ENCODE measurements around the gene GPR137. TPM values are rescaled to one million over a fixed set of nuclear protein-coding genes. Genes with fewer than 3 reads are reported as not detected.

Gene GPR137
- total and polyA plus RNA-seq, 4 donors: 7.1 to 100 (median 56.2) TPM

Small RNA genes within 50 kb of the gene (small RNA-seq; reads per million reads assigned to genes)
- not detected for gene RF00019 (ENCODE audit: low replicate concordance)

Other genes starting within 250 kb of the GPR137 start
- 1 to 10 TPM; 6.7 to 7.0 TPM for gene FLRT1, start 249.9 kb upstream of the GPR137 start, total RNA-seq
- gene FLRT1, start 249.9 kb upstream of the GPR137 start, polyA plus RNA-seq (ENCODE audit: insufficient read length in 2 of 2): 10 to 100 TPM; 16.5 to 21.0 TPM
- gene MACROD1, start 119.7 kb upstream of the GPR137 start, total RNA-seq: 10 to 100 TPM; 10.6 to 18.9 TPM
- gene MACROD1, start 119.7 kb upstream of the GPR137 start, polyA plus RNA-seq (ENCODE audit: insufficient read length in 2 of 2): 10 to 100 TPM; 28.8 to 31.6 TPM
- 100 to 1,000 TPM in 1 of 2 donors, 10 to 100 TPM in 1; 99.0 to 119 TPM for gene STIP1, start 99.7 kb upstream of the GPR137 start, total RNA-seq
- gene STIP1, start 99.7 kb upstream of the GPR137 start, polyA plus RNA-seq (ENCODE audit: insufficient read length in 2 of 2): 100 to 1,000 TPM; 170 to 184 TPM
- gene FERMT3, start 79.1 kb upstream of the GPR137 start, total RNA-seq: 1 to 10 TPM; 5.1 to 5.7 TPM
- 1 to 10 TPM; 6.0 to 8.2 TPM for gene FERMT3, start 79.1 kb upstream of the GPR137 start, polyA plus RNA-seq (ENCODE audit: insufficient read length in 2 of 2)
- 10 to 100 TPM; 10.0 to 45.6 TPM for gene TRPT1, start 59.7 kb upstream of the GPR137 start, total RNA-seq
- 10 to 100 TPM; 38.8 to 44.6 TPM for gene TRPT1, start 59.7 kb upstream of the GPR137 start, polyA plus RNA-seq (ENCODE audit: insufficient read length in 2 of 2)
- gene NUDT22, start 59.6 kb upstream of the GPR137 start, total RNA-seq: 10 to 100 TPM; 20.3 to 41.3 TPM
- 10 to 100 TPM; 30.6 to 35.1 TPM for gene NUDT22, start 59.6 kb upstream of the GPR137 start, polyA plus RNA-seq (ENCODE audit: insufficient read length in 2 of 2)
- gene DNAJC4, start 55.3 kb upstream of the GPR137 start, total RNA-seq: 10 to 100 TPM; 14.7 to 18.5 TPM
- 10 to 100 TPM; 71.3 to 77.4 TPM for gene DNAJC4, start 55.3 kb upstream of the GPR137 start, polyA plus RNA-seq (ENCODE audit: insufficient read length in 2 of 2)
- 10 to 100 TPM; 46.8 to 94.2 TPM for gene VEGFB, start 51.3 kb upstream of the GPR137 start, total RNA-seq
- gene VEGFB, start 51.3 kb upstream of the GPR137 start, polyA plus RNA-seq (ENCODE audit: insufficient read length in 2 of 2): 100 to 1,000 TPM; 252 to 255 TPM
- 10 to 100 TPM; 43.6 to 94.7 TPM for gene FKBP2, start 44.8 kb upstream of the GPR137 start, total RNA-seq
- gene FKBP2, start 44.8 kb upstream of the GPR137 start, polyA plus RNA-seq (ENCODE audit: insufficient read length in 2 of 2): 100 to 1,000 TPM; 109 to 120 TPM
- gene PPP1R14B, start 38.9 kb upstream of the GPR137 start, total RNA-seq: 100 to 1,000 TPM in 1 of 2 donors, 10 to 100 TPM in 1; 22.5 to 127 TPM
- 100 to 1,000 TPM; 117 to 127 TPM for gene PPP1R14B, start 38.9 kb upstream of the GPR137 start, polyA plus RNA-seq (ENCODE audit: insufficient read length in 2 of 2)
- gene PLCB3, start 34.3 kb upstream of the GPR137 start, total RNA-seq: 10 to 100 TPM; 12.7 to 16.9 TPM
- gene PLCB3, start 34.3 kb upstream of the GPR137 start, polyA plus RNA-seq (ENCODE audit: insufficient read length in 2 of 2): 10 to 100 TPM; 14.0 to 15.0 TPM
- 100 to 1,000 TPM in 1 of 2 donors, 10 to 100 TPM in 1; 41.5 to 123 TPM for gene BAD, start 1.2 kb upstream of the GPR137 start, total RNA-seq
- gene BAD, start 1.2 kb upstream of the GPR137 start, polyA plus RNA-seq (ENCODE audit: insufficient read length in 2 of 2): 100 to 1,000 TPM in 1 of 2 donors, 10 to 100 TPM in 1; 97.7 to 104 TPM
- 1 to 10 TPM; 1.0 to 3.2 TPM for gene KCNK4, start 5.5 kb downstream of the GPR137 start, total RNA-seq
- gene KCNK4, start 5.5 kb downstream of the GPR137 start, polyA plus RNA-seq (ENCODE audit: insufficient read length in 2 of 2): 1 to 10 TPM; 6.5 to 7.8 TPM
- under 1 TPM; 0.50 to 0.69 TPM for gene CATSPERZ, start 14.5 kb downstream of the GPR137 start, total RNA-seq
- 1 to 10 TPM; 1.4 to 1.6 TPM for gene CATSPERZ, start 14.5 kb downstream of the GPR137 start, polyA plus RNA-seq (ENCODE audit: insufficient read length in 2 of 2)
- gene ESRRA, start 19.7 kb downstream of the GPR137 start, total RNA-seq: 10 to 100 TPM in 1 of 2 donors, 1 to 10 TPM in 1; 8.3 to 21.3 TPM
- gene ESRRA, start 19.7 kb downstream of the GPR137 start, polyA plus RNA-seq (ENCODE audit: insufficient read length in 2 of 2): 10 to 100 TPM; 21.7 to 28.0 TPM
- gene TRMT112, start 31.7 kb downstream of the GPR137 start, total RNA-seq: 100 to 1,000 TPM in 1 of 2 donors, 10 to 100 TPM in 1; 84.2 to 343 TPM
- gene TRMT112, start 31.7 kb downstream of the GPR137 start, polyA plus RNA-seq (ENCODE audit: insufficient read length in 2 of 2): 100 to 1,000 TPM; 133 to 153 TPM
- 100 to 1,000 TPM; 115 to 316 TPM for gene PRDX5, start 32.3 kb downstream of the GPR137 start, total RNA-seq
- gene PRDX5, start 32.3 kb downstream of the GPR137 start, polyA plus RNA-seq (ENCODE audit: insufficient read length in 2 of 2): 100 to 1,000 TPM; 353 to 369 TPM
- 1 to 10 TPM; 4.2 to 7.1 TPM for gene CCDC88B, start 54.4 kb downstream of the GPR137 start, total RNA-seq
- 1 to 10 TPM; 8.3 to 8.4 TPM for gene CCDC88B, start 54.4 kb downstream of the GPR137 start, polyA plus RNA-seq (ENCODE audit: insufficient read length in 2 of 2)
- 10 to 100 TPM; 11.3 to 20.4 TPM for gene RPS6KA4, start 73.3 kb downstream of the GPR137 start, total RNA-seq
- 10 to 100 TPM; 20.7 to 27.2 TPM for gene RPS6KA4, start 73.3 kb downstream of the GPR137 start, polyA plus RNA-seq (ENCODE audit: insufficient read length in 2 of 2)